ENCODE results near the gene RNF11.

The RNF11 gene

GRCh38 chr1:51314974-51315373, 78.9 kb downstream of the RNF11 start:
- H3K4me2 ChIP-seq (ENCODE audit: insufficient read depth, low read length): no peak overlapping the region
- no peak for TF ChIP-seq CTCF (IDR thresholded peaks at IDR 0.05; ENCODE audit: borderline replicate concordance, extremely low read depth, low read length, poor library complexity, severe bottlenecking)
- TF ChIP-seq EZH2 (IDR thresholded peaks at IDR 0.05; ENCODE audit: borderline replicate concordance, low read depth, low read length, severe bottlenecking): no peak

GRCh38 chr1:51316113-51316845, 80.2 kb downstream of the RNF11 start:
- TF ChIP-seq CTCF (IDR thresholded peaks at IDR 0.05; ENCODE audit: borderline replicate concordance, extremely low read depth, low read length, poor library complexity, severe bottlenecking): no peak
- TF ChIP-seq EZH2 (IDR thresholded peaks at IDR 0.05; ENCODE audit: borderline replicate concordance, low read depth, low read length, severe bottlenecking): no peak
- H2AFZ ChIP-seq (ENCODE audit: low read depth, low read length): no peak overlapping the region
- DNase-seq (no peak), ATAC-seq (ENCODE audit: insufficient read depth, low read depth) (no peak)
- no peak overlapping the region for H3K9ac ChIP-seq (ENCODE audit: low read depth, low read length)
- no peak overlapping the region for H3K4me2 ChIP-seq (ENCODE audit: insufficient read depth, low read length)
- no peaks in the 10 kb centered on the region for H3K9me3 ChIP-seq (ENCODE audit: insufficient read depth, low read length, severe bottlenecking)
- H3K4me3 ChIP-seq (ENCODE audit: low read depth in 1 of 2, low read length in 2 of 2): no peak overlapping the region
- no peak overlapping the region for H3K27ac ChIP-seq (ENCODE audit: low read length)
- no peaks in the 10 kb centered on the region for H3K36me3 ChIP-seq (ENCODE audit: insufficient read depth, low read length)
- no peaks in the 10 kb centered on the region for H3K27me3 ChIP-seq (ENCODE audit: insufficient read depth, low read length, poor library complexity)
- no peaks in the 10 kb centered on the region for H3K79me2 ChIP-seq (ENCODE audit: insufficient read depth, low read length)
- H4K20me1 ChIP-seq (ENCODE audit: insufficient read depth, low read length): no peaks in the 10 kb centered on the region
- H3K4me1 ChIP-seq (ENCODE audit: insufficient read depth, low read length): peaks cover 17% of the 10 kb centered on the region

More at GRCh38 chr1:51314974-51315373, 78.9 kb downstream of the RNF11 start:
- Histone ChIP-seq H3K79me2 (ENCODE audit: insufficient read depth, low read length) (no peaks in the 10 kb centered on the region), H2AFZ (ENCODE audit: low read depth, low read length) (no peak overlapping the region), H3K9ac (ENCODE audit: low read depth, low read length) (no peak overlapping the region), H3K4me3 (ENCODE audit: low read depth in 1 of 2, low read length in 2 of 2) (no peak overlapping the region), H3K4me1 (ENCODE audit: insufficient read depth, low read length) (peaks cover 17% of the 10 kb centered on the region), H4K20me1 (ENCODE audit: insufficient read depth, low read length) (no peaks in the 10 kb centered on the region), H3K9me3 (ENCODE audit: insufficient read depth, low read length, severe bottlenecking) (no peaks in the 10 kb centered on the region), H3K27me3 (ENCODE audit: insufficient read depth, low read length, poor library complexity) (no peaks in the 10 kb centered on the region), H3K27ac (ENCODE audit: low read length) (no peak overlapping the region), H3K36me3 (ENCODE audit: insufficient read depth, low read length) (no peaks in the 10 kb centered on the region)
- DNase-seq (no peak), ATAC-seq (ENCODE audit: insufficient read depth, low read depth) (no peak)

- peak; percentile 80 for ATAC-seq (ENCODE audit: insufficient read depth, low read depth)
- no peak overlapping the region for H3K4me2 ChIP-seq (ENCODE audit: insufficient read depth, low read length)
- no peak overlapping the region for H2AFZ ChIP-seq (ENCODE audit: low read depth, low read length)
Observed at GRCh38 chr1:51316846-51317120, 80.7 kb downstream of the RNF11 start.

More at GRCh38 chr1:51316846-51317120, 80.7 kb downstream of the RNF11 start:
- Histone ChIP-seq H3K9ac (ENCODE audit: low read depth, low read length) (no peak overlapping the region), H3K27ac (ENCODE audit: low read length) (no peak overlapping the region), H3K4me3 (ENCODE audit: low read depth in 1 of 2, low read length in 2 of 2) (no peak overlapping the region), H3K4me1 (ENCODE audit: insufficient read depth, low read length) (peaks cover 17% of the 10 kb centered on the region), H3K36me3 (ENCODE audit: insufficient read depth, low read length) (no peaks in the 10 kb centered on the region), H3K79me2 (ENCODE audit: insufficient read depth, low read length) (no peaks in the 10 kb centered on the region), H4K20me1 (ENCODE audit: insufficient read depth, low read length) (no peaks in the 10 kb centered on the region), H3K9me3 (ENCODE audit: insufficient read depth, low read length, severe bottlenecking) (no peaks in the 10 kb centered on the region), H3K27me3 (ENCODE audit: insufficient read depth, low read length, poor library complexity) (no peaks in the 10 kb centered on the region)
- peak; percentile 56 for DNase-seq
- no peak for TF ChIP-seq EZH2 (IDR thresholded peaks at IDR 0.05; ENCODE audit: borderline replicate concordance, low read depth, low read length, severe bottlenecking)
- no peak for TF ChIP-seq CTCF (IDR thresholded peaks at IDR 0.05; ENCODE audit: borderline replicate concordance, extremely low read depth, low read length, poor library complexity, severe bottlenecking)

Measured in DND-41 (cell line).